Nephron progenitor cell (in vitro differentiated cells): Measurements from ENCODE around the gene CEP164.
"Not testable (repeated sequence)": the region's sequence is repeated elsewhere in the genome, so short reads cannot be mapped to it uniquely, and the experiment has no call there.

ENCODE experiments used
- DNase-seq: peaks from one replicate; pipeline ENCODE4 v3.0.0; 2021
- H3K27ac Mint-ChIP-seq: 2 replicates; pipeline ENCODE4 v1.8.0; 2021; ENCODE audit warnings: mild to moderate bottlenecking, moderate library complexity, mixed read lengths
- H3K27me3 Mint-ChIP-seq: 2 replicates; pipeline ENCODE4 v1.8.0; 2021; ENCODE audit warnings: mild to moderate bottlenecking, low read depth, mixed read lengths; ENCODE audit not compliant: poor library complexity
- H3K36me3 Mint-ChIP-seq: 2 replicates; pipeline ENCODE4 v1.8.0; 2021; ENCODE audit warnings: low read depth, mixed read lengths
- H3K4me1 Mint-ChIP-seq: 2 replicates; pipeline ENCODE4 v1.8.0; 2021; ENCODE audit warnings: mixed read lengths
- H3K4me3 Mint-ChIP-seq: 2 replicates; pipeline ENCODE4 v1.8.0; 2021; ENCODE audit warnings: mild to moderate bottlenecking, moderate library complexity, mixed read lengths
- H3K9me3 Mint-ChIP-seq: 2 replicates; pipeline ENCODE4 v1.8.0; 2021; ENCODE audit warnings: mild to moderate bottlenecking, moderate library complexity, mixed read lengths
- TF ChIP-seq, protein P1 (sequence below): fragments of 200-600 bp; sonication (generic); IDR thresholded peaks from 2 replicates; pipeline ENCODE4 v1.5.0; 2021; ENCODE audit warnings: antibody characterized with exemption

Gene CEP164

DNA sequence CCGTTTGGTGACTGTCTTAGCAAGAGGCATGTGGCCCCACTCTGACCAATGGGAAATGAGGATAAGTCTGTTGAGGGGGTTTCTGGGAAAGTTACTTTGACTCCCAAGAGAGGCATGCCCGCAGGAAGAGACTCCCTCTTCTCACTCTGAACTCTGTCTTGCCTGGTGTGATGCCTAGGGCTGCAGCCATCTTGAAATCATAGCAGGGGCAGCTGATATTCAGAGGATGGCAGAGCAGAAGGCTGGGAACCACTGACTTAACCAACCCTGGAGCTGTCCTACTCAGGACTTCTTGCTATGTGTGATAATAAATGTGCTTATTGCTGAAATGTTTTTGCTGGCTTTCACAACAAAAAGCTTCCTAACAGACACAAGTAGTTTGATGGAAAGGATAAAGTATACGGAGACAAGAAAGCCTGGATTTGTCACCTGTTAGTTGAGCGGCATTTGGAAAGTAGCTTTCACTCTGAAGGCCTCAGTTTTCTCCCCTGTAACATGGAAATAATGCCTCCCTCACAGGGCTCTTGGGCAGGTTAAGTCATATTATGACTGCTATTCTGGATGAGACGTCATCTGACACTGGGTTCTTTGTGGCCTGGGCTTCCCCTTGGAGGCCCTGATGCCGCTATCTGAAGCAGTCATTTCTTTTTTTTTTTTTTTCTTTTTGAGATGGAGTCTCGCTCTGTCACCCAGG is 128.5 kb downstream of the CEP164 start:
- H3K9me3 Mint-ChIP-seq, result peaks cover 29% of the 10 kb centered on the region
- H3K27ac Mint-ChIP-seq, result no peak overlapping the region
- H3K4me3 Mint-ChIP-seq, result no peak overlapping the region
- peaks cover 30% of the 10 kb centered on the region for H3K27me3 Mint-ChIP-seq
- TF ChIP-seq, protein P1, sequence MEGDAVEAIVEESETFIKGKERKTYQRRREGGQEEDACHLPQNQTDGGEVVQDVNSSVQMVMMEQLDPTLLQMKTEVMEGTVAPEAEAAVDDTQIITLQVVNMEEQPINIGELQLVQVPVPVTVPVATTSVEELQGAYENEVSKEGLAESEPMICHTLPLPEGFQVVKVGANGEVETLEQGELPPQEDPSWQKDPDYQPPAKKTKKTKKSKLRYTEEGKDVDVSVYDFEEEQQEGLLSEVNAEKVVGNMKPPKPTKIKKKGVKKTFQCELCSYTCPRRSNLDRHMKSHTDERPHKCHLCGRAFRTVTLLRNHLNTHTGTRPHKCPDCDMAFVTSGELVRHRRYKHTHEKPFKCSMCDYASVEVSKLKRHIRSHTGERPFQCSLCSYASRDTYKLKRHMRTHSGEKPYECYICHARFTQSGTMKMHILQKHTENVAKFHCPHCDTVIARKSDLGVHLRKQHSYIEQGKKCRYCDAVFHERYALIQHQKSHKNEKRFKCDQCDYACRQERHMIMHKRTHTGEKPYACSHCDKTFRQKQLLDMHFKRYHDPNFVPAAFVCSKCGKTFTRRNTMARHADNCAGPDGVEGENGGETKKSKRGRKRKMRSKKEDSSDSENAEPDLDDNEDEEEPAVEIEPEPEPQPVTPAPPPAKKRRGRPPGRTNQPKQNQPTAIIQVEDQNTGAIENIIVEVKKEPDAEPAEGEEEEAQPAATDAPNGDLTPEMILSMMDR, result no peak
- no peaks in the 10 kb centered on the region for H3K4me1 Mint-ChIP-seq
- H3K36me3 Mint-ChIP-seq, result peaks cover 9% of the 10 kb centered on the region
- DNase-seq, result no peak

DNA sequence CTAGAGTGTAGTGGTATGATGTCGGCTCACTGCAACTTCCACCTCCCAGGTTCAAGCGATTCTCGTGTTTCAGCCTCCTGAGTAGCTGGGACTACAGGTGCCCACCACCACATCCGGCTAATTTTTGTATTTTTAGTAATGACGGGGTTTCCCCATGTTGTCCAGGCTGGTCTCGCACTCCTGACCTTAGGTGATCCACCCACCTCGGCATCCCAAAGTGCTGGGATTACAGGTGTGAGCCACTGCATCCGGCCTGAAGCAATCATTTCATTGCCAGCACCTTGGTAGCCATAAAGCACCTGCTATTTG is 129.0 kb downstream of the CEP164 start:
- H3K27me3 Mint-ChIP-seq, result peaks cover 30% of the 10 kb centered on the region

DNA sequence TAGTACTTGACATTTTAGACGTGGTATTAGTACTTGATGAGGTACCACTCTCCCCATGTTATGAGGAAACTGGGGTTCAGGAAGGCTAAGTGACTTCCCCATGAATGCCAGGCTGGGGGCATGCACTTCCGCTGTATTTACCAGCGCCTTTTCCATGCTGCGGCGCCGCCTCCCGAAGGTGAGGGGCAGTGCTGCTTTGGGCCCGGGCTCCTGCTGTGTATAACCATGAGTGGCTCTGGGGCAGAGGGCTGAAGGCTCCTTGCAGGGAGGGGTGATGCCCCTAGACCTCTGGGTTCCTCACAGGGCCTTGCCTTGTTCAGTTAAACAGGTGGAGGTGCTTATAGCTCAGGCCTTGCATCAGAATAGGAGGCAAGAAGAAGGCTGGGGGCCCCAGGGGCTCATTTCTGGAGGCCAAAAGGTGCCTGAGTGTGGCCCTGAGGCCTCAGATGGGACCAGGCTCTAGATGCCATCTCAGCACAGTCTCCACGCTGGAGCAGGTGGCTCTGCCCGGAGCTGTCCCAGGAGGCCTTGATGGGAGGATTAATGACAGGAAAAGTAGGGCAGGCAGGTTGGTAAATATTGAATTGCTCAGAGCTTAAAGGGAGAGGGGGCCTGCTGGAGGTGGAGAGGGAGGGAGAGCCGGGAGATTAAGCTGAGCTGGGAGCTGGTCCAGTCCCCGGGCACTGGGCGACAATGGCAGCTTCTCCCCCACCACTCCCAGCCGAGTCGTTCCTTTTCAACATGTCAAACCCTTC is 129.6 kb downstream of the CEP164 start:
- peaks cover 29% of the 10 kb centered on the region for H3K9me3 Mint-ChIP-seq
- no peaks in the 10 kb centered on the region for H3K4me1 Mint-ChIP-seq
- no peak overlapping the region for H3K4me3 Mint-ChIP-seq
- peaks cover 9% of the 10 kb centered on the region for H3K36me3 Mint-ChIP-seq
- peaks cover 30% of the 10 kb centered on the region for H3K27me3 Mint-ChIP-seq
- TF ChIP-seq, protein P1, result no peak
- no peak for DNase-seq
- H3K27ac Mint-ChIP-seq, result no peak overlapping the region

More for the DNA sequence above, 129.0 kb downstream of the CEP164 start:
- not testable (repeated sequence) for H3K4me3 Mint-ChIP-seq, H3K27ac Mint-ChIP-seq, H3K36me3 Mint-ChIP-seq, H3K4me1 Mint-ChIP-seq, DNase-seq
- H3K9me3 Mint-ChIP-seq, result peaks cover 29% of the 10 kb centered on the region

DNA sequence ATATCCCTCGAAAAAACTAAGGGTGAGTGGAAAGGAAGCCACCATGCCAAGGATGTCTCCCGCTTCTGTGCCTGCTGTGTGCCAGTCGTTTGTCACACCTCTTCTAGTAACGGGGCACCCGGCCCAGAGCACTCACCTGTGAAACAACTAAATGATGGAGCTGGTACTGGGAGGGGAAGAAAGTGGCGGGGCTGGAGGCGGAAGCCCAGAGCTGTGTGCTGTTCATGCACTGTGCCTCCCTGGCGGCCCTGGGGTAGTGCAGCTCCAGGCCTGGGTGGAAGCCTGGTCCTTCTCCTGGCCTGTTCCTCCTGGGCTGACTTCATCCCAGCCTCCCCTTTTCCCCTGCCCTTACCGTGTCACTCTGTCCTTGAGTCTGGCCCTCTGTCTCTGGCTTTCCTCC is 130.2 kb downstream of the CEP164 start:
- H3K27ac Mint-ChIP-seq, result no peak overlapping the region
- TF ChIP-seq, protein P1, result no peak

DNA sequence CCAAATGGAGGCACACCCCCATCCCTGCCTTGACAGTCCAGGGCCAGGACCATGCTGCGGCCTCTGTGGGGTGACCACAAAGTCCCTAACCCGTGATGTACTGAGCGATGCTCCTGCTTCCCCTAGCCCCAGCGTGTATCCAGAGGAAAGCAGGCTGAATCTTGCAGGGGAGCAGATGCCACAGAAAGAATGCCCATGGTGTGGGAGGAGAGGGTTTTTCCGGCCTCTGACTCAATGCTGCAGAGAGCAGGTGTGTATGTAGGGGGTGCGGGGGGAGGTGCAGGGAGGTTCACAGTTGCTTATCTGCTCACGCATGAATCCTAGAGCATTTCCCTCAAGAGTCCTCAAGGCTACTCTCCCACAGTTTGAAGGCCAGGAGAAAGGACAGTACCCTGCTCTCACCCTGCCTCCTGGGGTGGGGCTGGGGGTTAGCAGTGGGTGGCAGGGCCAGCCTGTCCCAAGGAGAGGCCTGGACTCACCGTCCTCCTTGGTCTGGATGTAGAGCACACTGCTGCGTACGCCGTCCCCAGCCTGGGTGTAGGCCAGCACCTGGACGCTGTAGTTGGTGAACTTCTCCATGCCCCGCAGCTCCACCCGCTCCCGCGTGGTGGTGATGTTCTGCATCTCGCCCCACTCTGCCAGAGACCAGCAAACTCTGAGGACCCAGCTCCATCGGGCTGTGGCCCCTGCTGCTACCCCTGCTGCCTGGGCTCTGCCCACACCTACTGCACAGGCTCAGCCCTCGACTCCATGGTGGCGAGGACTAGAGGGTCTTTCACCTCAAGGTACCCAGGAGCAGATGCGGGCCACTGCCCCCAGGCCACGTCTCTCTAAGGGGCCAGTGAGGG is 130.8 kb downstream of the CEP164 start:
- Mint-ChIP-seq H3K27me3 (peaks cover 26% of the 10 kb centered on the region), H3K27ac (no peak overlapping the region), H3K4me3 (no peak overlapping the region), H3K9me3 (peaks cover 19% of the 10 kb centered on the region), H3K36me3 (peaks cover 9% of the 10 kb centered on the region), H3K4me1 (no peaks in the 10 kb centered on the region)
- no peak for DNase-seq
- TF ChIP-seq, protein P1, result no peak

More for the DNA sequence above, 130.2 kb downstream of the CEP164 start:
- H3K4me3 Mint-ChIP-seq, result no peak overlapping the region
- peaks cover 32% of the 10 kb centered on the region for H3K27me3 Mint-ChIP-seq
- DNase-seq, result no peak
- H3K36me3 Mint-ChIP-seq, result peaks cover 9% of the 10 kb centered on the region
- no peaks in the 10 kb centered on the region for H3K4me1 Mint-ChIP-seq
- peaks cover 26% of the 10 kb centered on the region for H3K9me3 Mint-ChIP-seq
